Activated T-cell treated with anti-CD3 and anti-CD28 coated beads for 4 hours (primary cell): ENCODE data around the gene ALDH1L1.

ENCODE experiments used
- DNase-seq: peaks from one replicate; pipeline ENCODE4 v3.0.0-alpha.2; 2020

Gene ALDH1L1

GRCh38 chr3:126116526-126116925, 63.9 kb downstream of the ALDH1L1 start:
- no peak for DNase-seq

GRCh38 chr3:126114443-126115386, 65.7 kb downstream of the ALDH1L1 start:
- no peak for DNase-seq

GRCh38 chr3:126113733-126114442, 66.5 kb downstream of the ALDH1L1 start:
- no peak for DNase-seq

DNA sequence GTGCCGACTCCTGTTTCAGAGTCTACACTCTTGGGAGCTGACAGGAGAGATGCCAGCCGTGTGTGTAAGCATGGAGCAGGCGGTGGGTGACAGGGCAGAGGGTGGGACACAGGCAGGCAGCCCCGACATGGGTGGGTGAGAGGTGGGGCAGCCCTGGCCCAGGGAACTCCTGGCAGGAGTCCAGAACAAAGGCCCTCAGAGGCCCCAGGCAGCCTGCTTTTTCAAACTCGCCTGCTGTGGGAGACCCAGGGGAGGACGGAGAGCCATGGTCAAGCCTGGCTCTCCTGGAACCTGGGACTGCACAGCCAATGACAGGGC, 67.2 kb downstream of the ALDH1L1 start:
- no peak for DNase-seq

DNA sequence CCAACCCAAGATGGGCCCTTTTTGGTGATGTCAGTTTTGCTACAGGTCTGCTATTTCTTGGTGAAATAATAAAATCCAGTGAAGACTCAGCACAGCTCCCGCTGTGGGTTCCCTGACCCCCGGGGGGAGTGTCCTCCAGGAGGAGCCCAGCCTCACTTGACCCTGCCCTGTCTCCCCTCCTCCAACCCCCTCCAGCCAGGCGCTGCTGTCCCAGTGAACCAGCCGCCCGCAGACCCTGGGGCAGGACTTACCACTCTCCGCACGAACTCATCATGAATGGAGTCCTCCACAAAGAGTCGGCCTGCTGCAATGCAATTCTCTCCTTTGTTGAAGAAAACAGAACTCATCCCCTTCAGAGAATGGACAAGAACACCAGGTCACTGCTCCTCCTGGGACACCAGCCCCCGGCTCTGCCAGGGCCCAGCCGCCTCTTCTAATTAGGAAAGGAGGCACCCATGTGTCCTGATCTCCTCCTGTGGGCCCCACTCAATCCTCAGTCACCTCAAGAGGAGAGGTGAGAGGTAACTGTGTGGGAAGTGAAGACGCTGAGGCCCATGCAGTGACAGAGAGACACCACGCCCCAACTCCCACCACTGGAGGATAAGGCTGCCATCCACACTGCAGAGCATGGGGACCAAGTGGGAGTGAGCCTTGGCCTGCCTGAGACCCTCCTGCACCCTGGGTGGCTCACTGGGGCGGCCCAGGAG, 67.7 kb downstream of the ALDH1L1 start:
- no peak for DNase-seq

- DNase-seq = no peak
These were observed 68.6 kb downstream of the ALDH1L1 start for GRCh38 chr3:126111566-126112475.

GRCh38 chr3:126111126-126111551, 69.2 kb downstream of the ALDH1L1 start:
- DNase-seq = no peak

DNA sequence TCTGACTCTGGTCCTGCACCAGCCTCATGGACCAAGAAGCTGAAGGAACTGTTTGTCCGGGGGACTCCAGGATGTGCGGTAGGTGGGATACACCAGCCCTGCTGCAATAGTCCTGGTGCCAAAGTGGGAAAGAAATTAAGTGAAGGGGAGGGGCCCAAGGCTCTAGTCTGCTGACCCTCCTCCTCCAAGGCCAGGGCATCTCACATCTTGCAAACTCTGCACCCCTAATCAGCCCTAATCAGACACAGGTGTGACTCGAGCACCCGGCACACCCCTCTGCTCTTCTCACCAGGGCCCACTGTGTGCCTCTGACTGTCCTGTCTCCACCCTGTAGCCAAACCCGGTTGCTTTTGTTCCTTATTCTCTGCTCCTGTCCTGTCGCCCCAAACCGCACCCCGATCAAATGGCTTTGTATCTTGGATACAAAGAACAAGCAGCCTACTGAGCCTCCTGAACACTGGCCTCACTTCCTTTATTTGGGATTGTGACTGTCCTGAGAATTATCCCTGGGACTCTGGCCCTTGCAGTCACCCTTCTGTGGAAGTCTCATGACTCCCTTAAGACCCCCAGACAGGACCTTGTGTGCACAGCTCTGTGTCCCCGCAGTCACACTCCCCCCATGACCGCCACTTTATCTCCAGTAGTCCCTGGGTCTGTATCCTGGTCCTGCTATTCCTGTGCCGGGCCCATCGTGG, 69.8 kb downstream of the ALDH1L1 start:
- no peak for DNase-seq

DNA sequence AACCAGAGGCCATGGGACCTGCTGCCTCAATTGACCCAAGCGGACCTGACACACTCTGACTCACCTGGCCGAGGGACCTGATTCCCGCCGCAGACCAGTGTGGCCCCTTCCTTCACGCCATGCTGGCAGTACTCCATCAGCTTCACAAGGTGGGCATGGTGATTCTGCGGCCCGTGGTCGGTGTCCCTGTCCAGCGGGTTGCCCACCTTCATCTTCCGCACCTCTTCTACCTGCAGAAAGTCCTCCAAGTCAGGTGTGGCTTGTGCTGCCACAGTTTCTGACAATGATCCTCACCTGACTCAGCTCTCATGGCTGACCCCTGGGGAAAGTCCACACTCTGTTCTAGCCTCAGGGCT, 70.5 kb downstream of the ALDH1L1 start:
- DNase-seq = no peak

DNA sequence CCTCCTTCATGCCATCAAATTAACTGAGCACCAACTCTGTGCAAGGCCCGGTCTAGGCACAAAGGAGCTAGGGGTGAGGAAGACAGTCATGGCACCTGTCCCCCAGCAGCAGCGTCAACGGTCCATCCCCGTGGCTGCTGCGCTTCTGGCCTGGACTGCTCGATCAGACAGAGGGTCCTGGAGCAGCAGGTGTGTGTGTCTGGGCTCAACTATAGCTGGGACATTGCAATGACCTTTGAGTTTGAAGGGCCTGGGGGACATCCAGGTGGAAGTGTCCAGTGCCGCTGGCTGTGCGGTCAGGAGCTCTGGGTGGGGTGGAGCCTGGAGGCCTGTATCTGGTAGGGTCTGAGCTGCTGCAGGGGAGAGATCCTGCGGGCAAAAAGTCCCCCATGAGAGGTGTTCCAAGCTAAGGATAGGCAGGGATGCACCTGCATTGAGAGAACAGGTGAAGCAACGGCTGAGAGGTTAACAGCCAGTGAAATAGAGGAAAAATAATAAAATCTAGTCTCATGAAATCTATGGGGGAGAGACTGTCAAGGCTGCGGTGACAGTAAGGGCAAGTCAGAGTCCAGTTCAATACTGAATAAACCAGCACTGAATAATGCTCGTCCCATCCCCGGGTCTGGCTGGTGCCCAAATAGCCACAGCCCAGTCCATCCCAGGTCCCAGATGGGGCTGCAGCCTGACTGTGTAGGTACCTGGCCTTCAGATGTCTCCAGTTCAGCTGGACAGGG, 71.1 kb downstream of the ALDH1L1 start:
- no peak for DNase-seq

- no peak for DNase-seq
These were observed 71.7 kb downstream of the ALDH1L1 start for GRCh38 chr3:126108676-126109050.

GRCh38 chr3:126107957-126108675, 72.3 kb downstream of the ALDH1L1 start:
- DNase-seq = no peak

- no peak for DNase-seq
These were observed 73.0 kb downstream of the ALDH1L1 start for GRCh38 chr3:126107203-126107939.

DNA sequence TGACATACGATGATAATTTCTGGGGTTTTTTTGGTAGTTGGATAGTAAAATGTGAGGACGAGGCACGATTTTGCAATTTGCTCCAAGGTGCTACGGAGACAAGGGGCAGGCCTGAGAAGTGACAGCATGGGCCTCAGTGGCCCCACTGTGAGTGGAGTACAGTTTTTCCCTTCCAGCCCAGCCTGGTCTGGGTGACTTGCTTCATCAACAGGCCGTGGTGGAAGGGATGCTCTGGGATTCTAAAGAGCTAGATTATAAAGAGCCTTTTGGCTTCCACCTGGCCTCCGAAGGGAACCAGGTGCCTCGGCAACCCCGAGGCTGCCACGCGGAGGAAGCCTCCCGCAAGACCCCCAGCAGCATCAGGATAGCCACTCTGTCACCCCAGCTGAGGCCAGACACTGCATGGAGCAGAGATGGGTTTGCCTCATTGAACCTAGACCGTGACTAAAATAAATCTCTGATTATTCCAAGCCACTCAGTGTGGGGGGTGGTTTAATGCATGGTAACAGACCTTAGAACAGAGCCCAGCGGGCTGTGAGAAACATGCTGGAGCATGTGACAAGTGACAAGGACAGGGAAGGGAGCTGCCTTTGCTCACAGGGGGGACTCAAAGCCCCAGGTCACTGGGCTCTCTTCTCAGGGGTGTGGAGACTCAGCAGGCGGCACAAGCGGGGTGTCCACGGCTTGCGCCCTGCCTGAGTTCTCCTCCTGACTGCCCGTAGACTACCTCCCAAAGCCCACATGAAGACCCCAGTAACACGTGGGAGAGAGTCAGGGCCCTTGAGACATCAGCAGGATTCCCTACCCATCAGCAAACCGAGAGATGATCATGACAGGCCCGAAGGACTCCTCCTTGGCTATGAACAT, 73.8 kb downstream of the ALDH1L1 start:
- DNase-seq = no peak

GRCh38 chr3:126105691-126106187, 74.6 kb downstream of the ALDH1L1 start:
- DNase-seq = no peak

DNA sequence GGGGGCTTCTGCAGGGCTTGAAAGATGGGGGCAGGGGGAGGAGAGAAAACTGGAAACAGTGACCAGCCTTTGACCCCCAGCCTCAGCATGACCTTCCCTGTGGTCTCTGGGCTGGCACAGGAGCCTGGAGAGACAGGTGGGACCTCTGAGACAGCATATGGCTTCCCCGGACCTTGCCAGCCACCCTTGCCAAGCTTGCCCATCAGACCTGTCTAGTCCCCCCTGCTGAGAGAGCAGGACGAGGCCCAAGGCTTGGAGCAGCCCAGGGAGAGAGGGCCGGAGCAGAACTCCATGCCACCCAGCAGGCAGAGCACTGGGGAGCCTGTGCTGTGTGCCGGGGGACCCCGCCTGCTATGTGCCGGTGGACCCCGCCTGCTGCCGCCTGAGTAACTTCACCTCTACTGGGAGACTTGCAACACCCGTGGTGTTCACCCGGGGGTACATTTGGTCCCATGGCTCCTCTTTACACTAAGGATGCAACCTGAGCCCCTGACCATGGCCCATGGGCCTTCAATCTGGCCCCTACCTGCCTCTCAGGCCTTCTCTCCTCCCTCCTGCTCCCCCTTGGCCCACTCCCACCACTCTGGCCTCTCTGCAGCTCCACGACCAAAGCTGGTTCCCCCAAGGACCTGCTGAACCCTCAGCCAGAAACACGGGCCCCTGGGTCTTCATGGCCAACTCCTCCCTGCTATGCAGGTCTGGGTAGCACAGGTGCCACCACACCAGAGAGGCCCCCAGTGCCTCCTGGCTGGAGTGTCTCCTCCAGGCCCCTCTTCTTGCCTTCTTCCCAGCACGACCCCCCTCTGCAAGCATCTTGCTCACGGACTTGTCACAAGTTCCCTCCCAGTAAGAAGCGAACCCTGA, 75.4 kb downstream of the ALDH1L1 start:
- DNase-seq = no peak

GRCh38 chr3:126104028-126104635, 76.3 kb downstream of the ALDH1L1 start:
- DNase-seq = no peak
